Activated CD4-positive, alpha-beta T cell treated with anti-CD3 and anti-CD28 coated beads, Interleukin-2, amount 50 U/mL, for 24 hours (primary cell): Measurements from ENCODE around the gene UBE2B.
"Not testable (repeated sequence)": the region's sequence is repeated elsewhere in the genome, so short reads cannot be mapped to it uniquely, and the experiment has no call there.

Experiments used
- DNase-seq, 2 donors: peaks; one replicate each; pipeline ENCODE4 v3.0.0-alpha.2; 2020; ENCODE audit warnings: low read depth in 1 of 2, low spot score in 1 of 2

Gene UBE2B

DNA sequence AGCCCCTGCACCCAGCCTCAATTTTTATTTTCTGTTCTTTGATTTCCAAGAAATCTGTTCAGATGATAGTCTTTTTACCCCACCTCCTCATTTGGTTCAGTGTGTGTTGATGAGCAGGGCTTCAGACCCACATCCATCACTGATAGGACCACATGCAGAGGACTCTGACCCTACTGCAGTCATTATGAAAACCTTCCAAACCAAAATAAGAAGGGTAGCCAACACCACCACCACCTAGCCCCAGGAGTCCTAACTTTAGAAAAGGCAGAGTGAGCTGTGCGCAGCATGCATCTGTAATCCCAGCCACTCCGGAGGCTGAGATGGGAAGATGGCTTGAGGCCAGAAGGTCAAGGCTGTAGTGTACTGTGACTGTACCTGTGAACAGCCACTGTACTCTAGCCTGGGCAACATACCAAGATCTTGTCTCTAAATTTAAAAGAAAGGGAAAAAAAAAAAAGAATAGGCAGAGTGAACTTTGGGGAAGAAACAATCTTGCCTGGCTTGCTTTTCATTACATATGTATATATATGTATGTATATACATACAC lies 27.3 kb downstream of the UBE2B start:
- no peak for DNase-seq

DNA sequence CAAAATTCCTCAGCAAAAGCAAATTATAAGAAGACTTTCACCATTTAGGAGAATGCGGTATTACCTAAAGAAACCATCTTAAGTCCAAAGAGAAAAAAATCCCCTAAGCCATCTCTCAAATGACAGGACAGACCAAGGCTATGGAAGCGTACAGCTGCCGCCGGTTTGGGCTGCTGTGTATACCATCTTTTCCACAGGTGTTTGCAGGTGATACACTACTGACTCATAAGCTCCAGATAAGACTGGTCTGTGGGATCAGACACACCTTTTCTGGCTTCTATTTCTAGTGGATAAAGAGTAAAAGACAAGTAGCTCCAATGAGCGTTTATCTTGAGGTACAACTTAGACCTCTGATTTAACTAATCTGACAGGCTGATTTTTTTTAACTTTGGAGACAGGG lies 32.6 kb downstream of the UBE2B start:
- no peak for DNase-seq

DNA sequence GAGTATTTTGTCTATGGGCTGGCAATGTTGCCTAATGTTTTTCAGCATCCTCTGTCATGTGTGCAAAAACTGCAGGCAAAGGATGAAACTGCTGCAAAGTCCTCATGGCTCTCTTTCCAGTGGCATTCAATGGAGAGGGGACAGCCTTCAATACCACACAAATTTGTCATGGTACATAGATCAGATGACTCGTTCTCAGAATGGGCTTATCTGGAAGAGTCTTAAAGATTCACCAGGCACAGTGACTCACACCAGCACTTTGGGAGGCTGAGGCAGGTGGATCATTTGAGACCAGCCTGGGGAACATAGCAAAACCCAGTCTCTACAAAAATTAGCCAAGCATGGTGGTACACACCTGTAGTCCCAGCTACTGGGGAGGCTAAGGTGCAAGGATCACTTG lies 35.0 kb downstream of the UBE2B start:
- no peak for DNase-seq

DNA sequence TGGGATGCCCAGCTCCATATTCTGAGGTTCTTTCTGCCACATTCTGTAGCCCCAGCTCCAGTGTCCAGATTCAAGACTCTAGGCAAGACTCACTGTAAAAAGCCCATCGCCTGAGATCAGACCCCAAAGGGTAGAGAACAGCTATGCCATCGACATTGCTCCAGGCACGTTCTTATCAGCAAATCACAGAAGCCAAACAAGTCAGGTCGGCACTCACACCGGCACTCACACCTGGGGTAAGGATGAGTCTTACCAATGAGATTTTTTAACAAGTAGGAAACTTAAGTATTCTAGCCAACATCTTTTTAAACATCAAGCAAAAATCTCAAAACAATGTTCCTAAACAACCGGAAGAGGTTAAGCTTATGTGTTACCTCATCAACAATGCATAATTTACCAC lies 38.0 kb downstream of the UBE2B start:
- DNase-seq = no peak

DNA sequence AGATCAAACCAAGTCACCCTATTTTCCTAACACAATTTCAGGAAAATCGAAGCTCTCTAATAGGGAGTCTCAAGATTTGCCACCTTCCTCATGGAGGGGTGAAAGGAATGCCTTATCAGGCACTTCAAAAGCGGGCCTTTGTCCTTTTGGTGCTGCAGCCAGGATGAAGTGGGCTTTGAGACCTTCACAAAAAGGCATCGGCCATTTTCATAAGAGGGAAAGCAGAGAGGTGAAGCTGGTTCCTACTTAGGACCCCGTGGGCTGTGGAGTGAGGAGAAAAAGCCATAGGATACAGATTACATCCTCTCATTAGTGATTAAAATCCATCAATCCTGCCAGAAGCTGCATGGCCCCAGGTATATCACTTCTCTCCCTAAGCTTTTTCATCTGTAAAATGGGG lies 39.5 kb downstream of the UBE2B start:
- no peak for DNase-seq

DNA sequence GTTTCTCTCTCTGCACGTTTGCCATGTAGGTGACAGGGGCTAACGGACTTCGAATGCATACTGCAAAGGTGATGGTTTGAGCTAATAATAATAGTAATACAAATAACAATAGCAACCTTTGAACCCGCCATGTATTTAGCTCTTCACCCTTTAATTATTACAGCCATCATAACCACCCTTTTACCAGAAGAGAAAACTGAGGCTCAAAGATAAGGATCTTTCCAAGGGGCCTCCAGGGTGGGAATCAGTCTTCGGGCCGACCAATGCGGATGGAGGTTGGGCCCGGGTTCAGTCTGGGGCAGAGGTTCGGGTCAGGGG lies 39.8 kb downstream of the UBE2B start:
- DNase-seq = no peak

DNA sequence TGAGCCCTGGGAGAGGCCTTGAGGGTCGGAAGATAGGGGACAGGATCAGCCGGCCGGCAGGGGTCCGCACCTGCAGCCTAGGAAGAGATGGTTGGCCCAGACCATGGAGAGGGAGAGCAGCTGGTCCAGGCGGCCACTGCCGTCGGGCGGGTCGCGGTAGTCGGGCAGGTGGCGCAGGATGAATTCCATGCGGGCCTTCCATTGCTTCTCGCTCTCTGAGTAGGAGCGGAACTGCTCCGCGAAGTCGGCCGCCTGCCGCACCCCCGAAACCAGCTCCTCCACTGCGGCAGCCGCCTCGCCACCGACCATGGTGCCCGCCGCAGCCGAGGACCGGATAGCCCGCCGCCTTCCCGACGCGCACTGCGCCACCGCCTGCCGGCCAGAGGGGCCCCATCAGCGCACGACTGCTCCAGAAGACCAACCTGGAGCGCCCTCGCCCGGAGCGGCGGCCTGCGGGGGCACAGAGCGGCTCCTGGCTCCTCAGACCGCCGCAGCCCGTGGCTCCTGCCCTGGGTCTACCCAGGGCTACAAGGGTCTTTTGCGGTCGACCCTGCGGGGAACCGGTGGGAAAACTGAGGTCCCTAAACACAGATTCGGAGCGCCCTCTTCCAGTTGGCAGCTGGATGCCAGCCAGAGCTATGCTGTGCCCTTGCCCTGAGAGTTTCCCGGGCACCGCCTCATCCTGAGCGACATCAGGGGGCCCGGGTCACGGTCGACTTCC lies 40.3 kb downstream of the UBE2B start, which contains the start of gene CDKN2AIPNL:
Gene CDKN2AIPNL (minus strand): TSS at position 336 of the 721 bp plus-strand sequence. CDS start 27 bp downstream, at position 309.
- DNase-seq = peak; percentile 78 to 85

DNA sequence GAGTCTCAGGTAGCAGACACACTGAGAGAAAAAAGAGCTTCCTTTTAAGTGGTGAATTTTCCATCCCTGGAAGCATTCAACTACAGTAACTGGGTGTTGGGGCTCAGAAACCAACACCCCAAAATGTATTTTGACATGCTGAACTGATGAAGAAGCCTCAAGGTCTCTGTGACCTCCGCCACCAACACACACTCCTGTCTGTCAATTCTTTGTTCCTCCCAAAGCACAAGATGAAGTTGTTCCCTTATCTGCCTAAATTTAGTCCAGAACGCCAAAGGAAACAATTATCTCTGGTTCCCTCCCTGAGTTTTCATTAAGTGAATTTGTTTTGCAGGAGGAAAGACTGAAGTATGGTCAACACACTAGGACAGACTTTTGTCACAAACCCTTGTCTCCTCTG lies 41.7 kb downstream of the UBE2B start:
- DNase-seq = no peak

DNA sequence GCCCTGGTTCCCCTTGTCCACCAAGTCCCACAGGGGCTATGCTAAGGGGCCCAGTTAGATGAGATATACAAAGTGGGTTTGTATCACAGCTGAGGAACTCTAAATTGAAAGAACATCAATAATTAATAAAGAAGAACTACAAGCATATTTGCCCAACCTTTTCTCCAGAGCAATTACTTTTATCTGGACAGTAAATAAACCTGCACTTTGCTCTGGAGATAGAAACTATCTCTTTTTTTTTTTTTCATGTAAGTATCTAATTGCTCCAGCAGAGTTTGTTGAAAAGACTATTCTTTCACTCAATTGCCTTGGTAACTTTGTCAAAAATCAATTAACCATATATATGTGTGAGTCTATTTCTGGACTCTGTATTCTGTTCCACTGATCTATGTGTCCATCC lies 46.3 kb downstream of the UBE2B start:
- no peak for DNase-seq

DNA sequence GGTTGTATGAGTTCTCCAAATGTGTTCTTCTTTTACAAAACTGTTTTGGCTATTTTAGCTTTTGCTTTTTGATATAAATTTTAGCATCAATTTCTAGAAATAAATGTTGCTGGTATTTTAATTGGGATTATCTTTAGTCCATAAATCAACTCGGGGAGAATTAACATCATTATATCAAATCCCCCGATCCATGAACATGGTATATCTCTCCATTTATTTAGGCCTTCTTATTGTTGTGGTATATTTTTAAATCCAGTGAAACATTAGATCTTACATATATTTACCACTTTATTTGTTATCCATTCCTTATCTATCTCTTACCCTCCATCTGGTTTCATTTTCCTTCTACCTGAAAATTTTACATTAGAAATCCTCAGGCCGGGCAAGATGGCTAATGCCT lies 47.6 kb downstream of the UBE2B start:
- DNase-seq = no peak

DNA sequence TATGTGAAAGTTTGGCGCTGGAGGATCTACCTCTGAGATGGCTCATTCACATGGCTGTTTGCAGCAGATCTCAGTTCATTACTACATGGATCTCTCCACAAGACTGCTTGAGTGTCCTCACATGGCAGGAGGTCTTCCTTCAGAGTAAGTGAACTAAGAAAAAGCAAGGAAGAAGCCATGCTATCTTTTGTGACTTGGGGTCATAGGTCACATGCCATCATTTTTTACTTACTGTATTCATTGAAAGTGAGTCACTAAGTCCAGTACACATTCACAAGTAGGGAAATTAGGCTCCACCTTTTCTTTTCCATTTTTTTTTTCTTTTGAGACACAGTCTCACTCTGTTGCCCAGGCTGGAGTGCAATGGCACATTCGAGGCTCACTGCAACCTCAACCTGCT lies 49.0 kb downstream of the UBE2B start:
- DNase-seq = no peak

DNA sequence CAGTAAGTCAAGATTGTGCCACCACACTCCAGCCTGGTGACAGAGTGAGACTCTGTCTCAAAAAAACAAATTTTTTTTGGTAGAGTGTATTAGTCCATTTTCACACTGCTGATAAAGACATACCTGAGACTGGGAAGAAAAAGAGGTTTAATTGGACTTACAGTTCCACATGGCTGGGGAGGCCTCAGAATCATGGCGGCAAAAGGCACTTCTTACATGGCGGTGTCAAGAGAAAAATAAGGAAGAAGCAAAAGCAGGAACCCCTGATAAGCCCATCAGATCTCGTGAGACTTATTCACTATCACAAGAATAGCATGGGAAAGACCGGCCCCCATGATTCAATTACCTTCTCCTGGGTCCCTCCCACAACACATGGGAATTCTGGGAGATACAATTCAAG lies 49.7 kb downstream of the UBE2B start:
- not testable (repeated sequence) for DNase-seq

DNA sequence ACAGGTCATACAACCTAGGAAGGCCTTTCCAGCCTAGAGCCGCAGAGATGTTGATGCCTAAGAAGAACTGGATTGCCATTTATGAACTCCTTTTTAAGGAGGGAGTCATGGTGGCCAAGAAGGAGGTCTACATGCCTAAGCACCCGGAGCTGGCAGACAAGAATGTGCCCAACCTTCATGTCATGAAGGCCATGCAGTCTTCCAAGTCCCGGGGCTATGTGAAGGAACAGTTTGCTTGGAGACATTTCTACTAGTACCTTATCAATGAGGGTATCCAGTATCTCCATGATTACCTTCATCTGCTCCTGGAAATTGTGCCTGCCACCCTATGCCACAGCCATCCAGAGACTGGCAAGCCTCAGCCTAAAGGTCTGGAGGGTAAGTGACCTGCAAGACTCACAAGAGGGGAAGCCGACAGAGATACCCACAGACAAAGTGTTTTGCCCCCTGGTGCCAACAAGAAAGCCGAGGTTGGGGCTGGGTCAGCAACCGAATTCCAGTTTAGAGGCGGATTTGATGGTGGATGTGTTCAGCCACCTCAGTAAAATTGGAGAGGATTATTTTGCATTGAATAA lies 51.5 kb downstream of the UBE2B start:
- no peak for DNase-seq

DNA sequence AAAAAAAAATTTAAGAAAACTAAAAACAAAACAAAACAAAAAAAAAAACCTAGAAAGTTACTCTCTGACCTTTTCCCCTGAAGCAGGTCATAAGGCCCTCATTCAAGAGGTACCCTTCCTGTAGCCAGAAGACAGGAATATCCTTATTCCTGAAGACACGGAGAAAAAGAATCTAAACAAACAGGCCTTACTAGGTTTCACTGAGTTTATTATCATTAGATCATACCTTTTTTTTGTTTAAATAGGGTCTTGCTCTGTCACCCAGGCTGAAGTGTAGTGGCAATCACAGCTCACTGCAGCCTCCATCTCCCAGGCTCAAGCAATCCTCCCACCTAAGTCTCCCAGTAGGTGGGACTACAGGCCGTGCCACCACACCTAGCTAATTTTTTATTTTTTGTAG lies 52.0 kb downstream of the UBE2B start:
- DNase-seq = no peak

DNA sequence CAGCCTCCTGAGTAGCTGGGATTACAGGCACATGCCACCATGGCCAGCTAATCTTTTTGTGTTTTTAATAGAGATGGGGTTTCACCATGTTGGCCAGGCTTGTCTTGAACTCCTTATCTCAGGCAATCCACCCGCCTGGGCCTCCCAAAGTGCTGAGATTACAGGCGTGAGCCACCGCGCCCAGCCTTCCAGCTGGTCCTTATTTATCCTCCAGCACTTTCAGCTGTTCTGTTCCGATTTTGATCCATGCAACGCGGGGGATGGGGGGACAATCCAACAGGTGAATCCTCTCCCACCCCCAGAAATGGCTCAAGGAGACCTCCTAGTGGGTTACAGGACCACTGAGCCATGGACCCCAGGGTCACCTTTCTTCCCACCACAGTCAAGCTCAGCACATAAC lies 55.0 kb downstream of the UBE2B start:
- no peak for DNase-seq

DNA sequence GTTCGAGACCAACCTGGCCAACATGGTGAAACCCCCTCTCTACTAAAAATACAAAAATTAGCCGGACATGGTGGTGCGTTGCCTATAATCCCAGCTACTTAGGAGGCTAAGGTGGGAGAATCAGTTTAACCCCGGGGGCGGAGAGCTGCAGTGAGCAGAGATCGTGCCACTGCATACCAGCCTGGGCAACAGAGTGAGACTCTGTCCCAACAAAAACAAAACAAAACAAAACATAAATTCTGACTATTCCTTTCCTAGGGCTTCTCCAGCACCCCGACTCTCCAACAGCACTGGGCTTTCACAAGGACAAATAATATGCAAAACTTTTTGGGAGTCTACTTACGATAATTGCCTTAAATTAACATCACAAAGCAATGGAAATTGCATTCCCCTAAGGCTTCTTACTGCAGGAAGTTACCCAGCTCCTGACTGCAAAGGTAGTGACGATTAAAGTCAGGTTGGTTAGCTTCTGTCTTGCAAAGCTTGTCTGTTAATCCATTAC lies 56.2 kb downstream of the UBE2B start:
- no peak for DNase-seq

DNA sequence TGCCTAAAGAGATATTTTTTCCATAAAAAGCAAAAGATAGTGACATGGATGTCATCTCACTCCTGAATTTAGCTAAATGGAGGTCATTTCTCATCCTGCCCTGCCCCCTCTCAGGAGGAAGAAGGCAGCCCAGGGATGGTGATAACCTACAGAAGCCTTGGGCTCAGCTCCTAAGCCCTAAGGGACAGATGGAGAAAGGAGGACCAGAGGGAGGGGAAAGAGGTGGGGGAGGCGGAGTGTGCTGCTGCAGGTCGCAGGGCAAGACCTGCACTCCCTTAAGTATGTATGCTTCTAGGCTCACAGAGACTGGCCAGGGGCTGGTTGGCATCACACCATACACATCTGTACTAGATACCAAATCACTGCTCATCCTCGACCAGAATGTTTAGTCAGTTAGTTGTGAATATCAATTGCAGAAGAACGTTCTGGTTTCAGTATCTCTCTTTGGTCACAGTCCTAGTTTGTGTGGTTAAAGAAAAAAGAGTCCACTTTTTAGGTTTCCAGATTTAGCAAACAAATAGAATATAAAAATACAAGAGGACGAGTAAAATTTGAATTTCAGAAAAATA lies 58.7 kb downstream of the UBE2B start:
- no peak for DNase-seq

DNA sequence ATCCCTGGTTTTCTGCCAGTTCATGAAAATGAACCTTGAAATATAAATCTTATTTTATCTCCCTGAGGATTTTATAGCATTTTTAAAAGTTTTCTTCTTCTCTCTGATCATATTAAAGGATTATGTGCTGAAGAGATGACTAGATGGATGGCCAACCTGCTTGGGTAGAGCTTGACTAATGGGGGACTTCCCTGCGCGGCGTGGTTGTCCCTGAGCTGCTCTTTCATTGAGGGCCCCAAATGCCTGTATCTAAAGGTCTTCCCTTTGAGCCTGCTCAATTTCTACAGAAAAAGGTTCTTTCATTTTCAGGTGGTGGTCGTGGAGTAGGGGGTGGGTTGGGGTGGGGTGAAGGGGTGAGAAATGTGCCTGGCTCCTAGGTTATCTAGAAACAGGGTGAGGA lies 60.8 kb downstream of the UBE2B start:
- no peak for DNase-seq

DNA sequence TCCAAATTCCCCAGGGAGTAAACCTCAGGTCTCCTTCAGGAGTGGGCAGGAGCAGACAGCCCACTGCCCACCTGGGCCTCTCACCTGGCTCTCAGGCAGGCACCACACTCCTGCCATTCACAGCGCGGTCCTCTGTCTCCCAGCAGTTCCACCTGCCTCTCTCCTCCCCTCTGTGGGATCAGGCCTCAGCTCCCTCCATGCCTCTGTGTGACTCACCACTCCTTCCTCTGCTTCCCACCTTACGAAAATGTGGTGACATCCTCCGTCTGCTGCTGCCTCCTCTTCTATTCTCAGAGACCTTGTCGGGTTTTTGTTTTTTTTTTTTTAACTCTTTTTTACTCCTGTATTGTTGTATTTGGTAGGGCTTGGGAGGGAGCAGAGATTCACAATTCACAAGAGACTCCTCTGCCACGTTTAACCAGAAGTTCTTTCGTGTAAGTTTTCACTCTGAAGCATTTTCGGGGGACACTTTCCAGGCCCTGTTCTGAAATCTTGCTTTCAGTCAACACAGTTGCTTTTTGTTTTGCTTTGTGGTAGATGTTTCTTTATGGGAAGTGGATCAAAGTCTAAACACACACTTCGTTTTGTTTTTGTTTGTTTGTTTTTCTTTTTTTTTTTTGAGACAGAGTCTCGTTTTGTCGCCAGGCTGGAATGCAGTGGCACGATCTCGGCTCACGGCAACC lies 61.4 kb downstream of the UBE2B start:
- DNase-seq = no peak

DNA sequence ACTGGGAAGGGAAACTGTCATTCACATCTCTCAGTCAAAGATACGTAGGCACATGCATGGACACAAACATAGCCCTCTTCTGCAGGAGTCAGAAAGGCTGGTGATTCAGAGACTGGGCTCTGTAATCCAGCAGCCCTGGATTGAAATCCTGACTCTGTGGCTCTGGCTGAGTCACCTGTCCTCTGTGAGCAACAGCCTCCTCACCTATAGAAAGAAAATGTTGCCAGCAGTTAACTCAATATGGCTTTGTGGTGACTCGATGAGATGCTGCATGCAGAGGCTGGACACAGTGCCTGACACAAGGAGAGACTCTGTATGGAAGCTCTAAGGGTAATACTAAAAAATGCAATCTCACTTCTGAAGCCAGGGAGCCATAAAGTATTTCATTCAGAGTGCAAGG lies 64.2 kb downstream of the UBE2B start:
- DNase-seq = no peak

DNA sequence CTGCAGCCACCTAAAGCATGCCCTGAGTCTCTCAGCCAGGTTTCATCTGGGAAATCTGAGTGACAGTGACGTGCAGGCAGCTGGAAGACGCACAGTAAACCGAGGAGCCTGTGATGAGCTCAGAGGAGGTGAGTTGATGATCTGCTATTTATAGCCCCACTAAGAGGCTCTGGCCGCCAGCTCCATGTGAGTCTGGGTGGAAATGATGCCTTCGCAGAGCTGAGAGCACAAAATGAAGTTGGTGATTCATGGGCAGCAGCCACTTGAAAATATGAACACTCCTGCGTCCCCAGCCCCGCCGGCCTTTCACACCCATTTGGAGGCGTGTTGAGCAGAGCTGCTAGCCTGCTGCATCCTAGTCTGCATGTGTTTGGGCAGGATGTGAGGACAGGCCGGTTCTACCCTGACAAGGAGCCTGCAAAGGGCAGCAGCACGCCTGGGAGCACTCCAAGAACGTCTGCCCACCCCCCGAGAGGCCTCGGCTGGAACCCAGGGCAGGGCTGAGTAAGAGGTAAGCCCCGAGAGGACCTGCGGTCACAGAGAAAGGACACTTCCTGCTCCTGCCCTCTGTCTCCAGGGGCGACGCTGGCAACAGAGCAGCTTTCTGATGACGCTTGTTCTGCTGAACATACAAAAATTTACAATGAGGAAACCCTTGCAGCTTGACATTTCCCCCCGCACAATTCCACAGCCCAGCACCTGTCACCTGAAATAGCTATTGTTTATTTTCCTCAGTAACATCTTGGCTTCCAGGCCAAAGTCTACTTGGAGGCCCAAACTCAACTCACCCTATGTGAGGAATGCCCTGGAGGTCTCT lies 65.4 kb downstream of the UBE2B start:
- no peak for DNase-seq
